PFSK-1 (cell line): ENCODE results near the gene CLEC2D.

Experiments used
- FOXP2 ChIP-seq: optimal IDR thresholded peaks from 2 replicates; pipeline ENCODE3; 2011; ENCODE audit warnings: borderline replicate concordance, control low read depth, inconsistent platforms; ENCODE audit not compliant: insufficient read depth; ENCODE audit errors: extremely low read length, extremely low read depth
- POLR2AphosphoS5 ChIP-seq: IDR thresholded peaks from 2 replicates; pipeline ENCODE4 v1.6.1; 2012; ENCODE audit warnings: low read depth, mild to moderate bottlenecking, control low read depth, low read length, moderate library complexity
- SIN3A ChIP-seq: IDR thresholded peaks from 2 replicates; pipeline ENCODE4 v1.6.1; 2012; ENCODE audit warnings: mild to moderate bottlenecking, low read length, moderate library complexity, borderline replicate concordance; ENCODE audit not compliant: insufficient read depth

DNA sequence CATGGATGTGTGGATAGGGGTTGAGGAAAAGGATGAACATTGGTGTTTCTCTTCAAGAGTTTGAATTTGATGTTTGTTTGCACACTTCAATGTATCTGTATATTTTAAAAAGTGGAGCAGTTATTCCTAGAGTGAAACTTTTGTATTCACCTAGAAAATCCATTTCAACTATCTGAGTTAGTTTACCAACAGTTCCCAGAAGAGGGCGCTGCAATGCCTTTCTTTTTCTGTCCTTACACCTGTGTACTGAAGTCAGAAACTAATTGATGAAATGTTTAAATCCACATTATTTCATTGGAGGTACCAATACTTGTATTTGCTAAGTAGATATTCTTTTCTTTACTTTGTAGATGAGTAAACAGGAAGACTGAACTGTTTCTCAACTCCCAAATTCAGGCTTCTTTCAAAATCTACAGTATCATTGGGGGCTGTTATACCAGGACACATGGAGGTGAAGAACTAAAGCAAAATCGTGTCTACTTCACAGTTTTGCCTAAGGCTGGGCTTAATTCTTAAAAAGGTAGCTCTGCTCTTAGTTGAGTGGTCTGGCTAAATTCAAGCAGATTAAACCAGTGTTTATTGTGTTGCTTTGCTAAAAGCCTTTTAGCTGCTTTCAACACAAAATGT, 35.2 kb upstream of the CLEC2D start:
- no peak for TF ChIP-seq SIN3A
- TF ChIP-seq POLR2AphosphoS5: no peak
- no peak for TF ChIP-seq FOXP2
